ENCODE results near the gene CNNM4.

CNNM4 gene

GRCh38 chr2:96772903-96773671, 12.4 kb downstream of the CNNM4 start:
- no peak for DNase-seq
- no peak overlapping the region for H2BK15ac ChIP-seq (ENCODE audit: low read depth, poor library complexity, severe bottlenecking)
- WGBS: 98% methylated on average over 8 of the region's 12 CpGs
- no peak overlapping the region for H3K4me2 ChIP-seq (ENCODE audit: low read length, poor library complexity, severe bottlenecking)
- H3K4me1 ChIP-seq (ENCODE audit: control insufficient read depth, insufficient read depth, low read depth, low read length): peaks cover 8% of the 10 kb centered on the region
- H3K79me1 ChIP-seq (replicated peaks; ENCODE audit: low read length, poor library complexity, severe bottlenecking): peaks cover 27% of the 10 kb centered on the region
- H3K4ac ChIP-seq (ENCODE audit: low read depth in 1 of 2, low read length in 2 of 2): no peak overlapping the region
- no peak overlapping the region for H3K9ac ChIP-seq (ENCODE audit: low read length)
- H3K36me3 ChIP-seq (ENCODE audit: control insufficient read depth in 1 of 2, insufficient read depth in 2 of 2, low read depth in 1 of 2, low read length in 2 of 2): peaks cover 0 to 15% of the 10 kb centered on the region in 2 experiments
- no peak overlapping the region for H4K91ac ChIP-seq (ENCODE audit: low read length)
- no peak overlapping the region for H2AFZ ChIP-seq (ENCODE audit: low read depth, low read length)
- H2AK5ac ChIP-seq (ENCODE audit: low read length, severe bottlenecking): no peak overlapping the region
- H3K18ac ChIP-seq (ENCODE audit: low read depth in 1 of 2, low read length in 2 of 2): no peak overlapping the region
- peak overlapping the region in 1 of 2 experiments; percentile 9 for H3K14ac ChIP-seq (ENCODE audit: low read length in 2 of 2)
- no peaks in the 10 kb centered on the region for H3K27me3 ChIP-seq (ENCODE audit: control insufficient read depth in 1 of 2, insufficient read depth in 1 of 2, low read length in 2 of 2)
- H3K9me3 ChIP-seq (ENCODE audit: control insufficient read depth, low read length): no peaks in the 10 kb centered on the region
- no peak overlapping the region for H2BK5ac ChIP-seq (ENCODE audit: low read depth, low read length, poor library complexity, severe bottlenecking)
- H3K23ac ChIP-seq (ENCODE audit: low read length in 2 of 2): no peak overlapping the region
- H3K27ac ChIP-seq (ENCODE audit: low read length, poor library complexity, severe bottlenecking): no peak overlapping the region
- no peak overlapping the region for H4K8ac ChIP-seq (ENCODE audit: low read length)
- H2BK12ac ChIP-seq (ENCODE audit: low read length in 2 of 2): no peak overlapping the region
- no peak overlapping the region for H2BK120ac ChIP-seq (ENCODE audit: low read depth, low read length)
- no peak overlapping the region for H3K4me3 ChIP-seq (ENCODE audit: insufficient read depth in 1 of 2, low read depth in 1 of 2, low read length in 2 of 2)

- Histone ChIP-seq H3K9me3 (ENCODE audit: control insufficient read depth, low read length) (no peaks in the 10 kb centered on the region), H4K8ac (ENCODE audit: low read length) (peak overlapping the region; percentile 45), H3K4me2 (ENCODE audit: low read length, poor library complexity, severe bottlenecking) (no peak overlapping the region), H2BK12ac (ENCODE audit: low read length in 2 of 2) (no peak overlapping the region), H3K27me3 (ENCODE audit: control insufficient read depth in 1 of 2, insufficient read depth in 1 of 2, low read length in 2 of 2) (no peaks in the 10 kb centered on the region), H2BK5ac (ENCODE audit: low read depth, low read length, poor library complexity, severe bottlenecking) (no peak overlapping the region), H3K27ac (ENCODE audit: low read length, poor library complexity, severe bottlenecking) (no peak overlapping the region), H3K79me1 (replicated peaks; ENCODE audit: low read length, poor library complexity, severe bottlenecking) (peaks cover 27% of the 10 kb centered on the region), H2AK5ac (ENCODE audit: low read length, severe bottlenecking) (no peak overlapping the region), H3K4ac (ENCODE audit: low read depth in 1 of 2, low read length in 2 of 2) (peak overlapping the region in 1 of 2 experiments; percentile 93), H3K23ac (ENCODE audit: low read length in 2 of 2) (no peak overlapping the region), H3K4me1 (ENCODE audit: control insufficient read depth, insufficient read depth, low read depth, low read length) (peaks cover 8% of the 10 kb centered on the region), H3K4me3 (ENCODE audit: insufficient read depth in 1 of 2, low read depth in 1 of 2, low read length in 2 of 2) (no peak overlapping the region), H2AFZ (ENCODE audit: low read depth, low read length) (no peak overlapping the region), H3K18ac (ENCODE audit: low read depth in 1 of 2, low read length in 2 of 2) (peak overlapping the region; percentile 10 to 21), H3K14ac (ENCODE audit: low read length in 2 of 2) (peak overlapping the region in 1 of 2 experiments; percentile 64), H3K36me3 (ENCODE audit: control insufficient read depth in 1 of 2, insufficient read depth in 2 of 2, low read depth in 1 of 2, low read length in 2 of 2) (peaks cover 0 to 15% of the 10 kb centered on the region in 2 experiments), H2BK120ac (ENCODE audit: low read depth, low read length) (no peak overlapping the region), H4K91ac (ENCODE audit: low read length) (peak overlapping the region; percentile 78), H3K9ac (ENCODE audit: low read length) (no peak overlapping the region), H2BK15ac (ENCODE audit: low read depth, poor library complexity, severe bottlenecking) (no peak overlapping the region)
- peak; percentile 13 for DNase-seq
- 83% methylated on average over 7 of the region's 7 CpGs for WGBS
These were observed 13.2 kb downstream of the CNNM4 start for GRCh38 chr2:96773922-96774321.

- no peak overlapping the region for H3K9ac ChIP-seq (ENCODE audit: low read length)
- H3K79me1 ChIP-seq (replicated peaks; ENCODE audit: low read length, poor library complexity, severe bottlenecking): peaks cover 20% of the 10 kb centered on the region
- H2BK15ac ChIP-seq (ENCODE audit: low read depth, poor library complexity, severe bottlenecking): no peak overlapping the region
- H2AFZ ChIP-seq (ENCODE audit: low read depth, low read length): no peak overlapping the region
- no peak overlapping the region for H3K4me2 ChIP-seq (ENCODE audit: low read length, poor library complexity, severe bottlenecking)
- H2BK5ac ChIP-seq (ENCODE audit: low read depth, low read length, poor library complexity, severe bottlenecking): no peak overlapping the region
- no peaks in the 10 kb centered on the region for H3K27me3 ChIP-seq (ENCODE audit: control insufficient read depth in 1 of 2, insufficient read depth in 1 of 2, low read length in 2 of 2)
- peaks cover 6% of the 10 kb centered on the region for H3K4me1 ChIP-seq (ENCODE audit: control insufficient read depth, insufficient read depth, low read depth, low read length)
- H2BK12ac ChIP-seq (ENCODE audit: low read length in 2 of 2): no peak overlapping the region
- H3K14ac ChIP-seq (ENCODE audit: low read length in 2 of 2): no peak overlapping the region
- no peak overlapping the region for H3K23ac ChIP-seq (ENCODE audit: low read length in 2 of 2)
- no peak overlapping the region for H2BK120ac ChIP-seq (ENCODE audit: low read depth, low read length)
- 87% methylated on average over 1 of the region's 1 CpG for WGBS
- peak; percentile 20 for DNase-seq
- no peak overlapping the region for H3K27ac ChIP-seq (ENCODE audit: low read length, poor library complexity, severe bottlenecking)
- H3K4ac ChIP-seq (ENCODE audit: low read depth in 1 of 2, low read length in 2 of 2): no peak overlapping the region
- no peak overlapping the region for H2AK5ac ChIP-seq (ENCODE audit: low read length, severe bottlenecking)
- peaks cover 0 to 14% of the 10 kb centered on the region in 2 experiments for H3K36me3 ChIP-seq (ENCODE audit: control insufficient read depth in 1 of 2, insufficient read depth in 2 of 2, low read depth in 1 of 2, low read length in 2 of 2)
- H3K18ac ChIP-seq (ENCODE audit: low read depth in 1 of 2, low read length in 2 of 2): no peak overlapping the region
- no peak overlapping the region for H4K8ac ChIP-seq (ENCODE audit: low read length)
- H3K9me3 ChIP-seq (ENCODE audit: control insufficient read depth, low read length): no peaks in the 10 kb centered on the region
- H4K91ac ChIP-seq (ENCODE audit: low read length): no peak overlapping the region
- no peak overlapping the region for H3K4me3 ChIP-seq (ENCODE audit: insufficient read depth in 1 of 2, low read depth in 1 of 2, low read length in 2 of 2)
These were observed 14.5 kb downstream of the CNNM4 start for GRCh38 chr2:96775160-96775559.

GRCh38 chr2:96783388-96783787, 22.7 kb downstream of the CNNM4 start:
- H3K4ac ChIP-seq (ENCODE audit: low read depth in 1 of 2, low read length in 2 of 2): no peak overlapping the region
- H2AK5ac ChIP-seq (ENCODE audit: low read length, severe bottlenecking): no peak overlapping the region
- no peak overlapping the region for H3K23ac ChIP-seq (ENCODE audit: low read length in 2 of 2)
- H4K91ac ChIP-seq (ENCODE audit: low read length): no peak overlapping the region
- no peak overlapping the region for H2AFZ ChIP-seq (ENCODE audit: low read depth, low read length)
- DNase-seq: no peak
- 89% methylated on average over 4 of the region's 4 CpGs for WGBS
- no peaks in the 10 kb centered on the region for H3K36me3 ChIP-seq (ENCODE audit: control insufficient read depth in 1 of 2, insufficient read depth in 2 of 2, low read depth in 1 of 2, low read length in 2 of 2)
- no peak overlapping the region for H2BK12ac ChIP-seq (ENCODE audit: low read length in 2 of 2)
- H3K27ac ChIP-seq (ENCODE audit: low read length, poor library complexity, severe bottlenecking): no peak overlapping the region
- H3K4me1 ChIP-seq (ENCODE audit: control insufficient read depth, insufficient read depth, low read depth, low read length): peaks cover 4% of the 10 kb centered on the region
- H2BK5ac ChIP-seq (ENCODE audit: low read depth, low read length, poor library complexity, severe bottlenecking): no peak overlapping the region
- no peak overlapping the region for H3K4me3 ChIP-seq (ENCODE audit: insufficient read depth in 1 of 2, low read depth in 1 of 2, low read length in 2 of 2)
- H3K4me2 ChIP-seq (ENCODE audit: low read length, poor library complexity, severe bottlenecking): no peak overlapping the region
- H3K9ac ChIP-seq (ENCODE audit: low read length): no peak overlapping the region
- no peak overlapping the region for H4K8ac ChIP-seq (ENCODE audit: low read length)
- H2BK15ac ChIP-seq (ENCODE audit: low read depth, poor library complexity, severe bottlenecking): no peak overlapping the region
- H2BK120ac ChIP-seq (ENCODE audit: low read depth, low read length): no peak overlapping the region
- no peak overlapping the region for H3K18ac ChIP-seq (ENCODE audit: low read depth in 1 of 2, low read length in 2 of 2)
- H3K14ac ChIP-seq (ENCODE audit: low read length in 2 of 2): no peak overlapping the region
- peaks cover 2% of the 10 kb centered on the region for H3K79me1 ChIP-seq (replicated peaks; ENCODE audit: low read length, poor library complexity, severe bottlenecking)
- H3K9me3 ChIP-seq (ENCODE audit: control insufficient read depth, low read length): no peaks in the 10 kb centered on the region
- no peaks in the 10 kb centered on the region for H3K27me3 ChIP-seq (ENCODE audit: control insufficient read depth in 1 of 2, insufficient read depth in 1 of 2, low read length in 2 of 2)
